Measurements from ENCODE around the gene MLLT6. TPM values are rescaled to one million over a fixed set of nuclear protein-coding genes. Genes with fewer than 3 reads are reported as not detected.

MLLT6 gene
- total RNA-seq, 1 donor from 2014 or later: 70.2 TPM

GRCh38 chr17:38709864-38710603, 5.0 kb downstream of the MLLT6 start:
- H3K27me3 ChIP-seq: no peaks in the 10 kb centered on the region
- no peak for DNase-seq (ENCODE audit: extremely low spot score in 2 of 2)
- peaks cover 28% of the 10 kb centered on the region for H3K4me1 ChIP-seq
- TF ChIP-seq, protein P1, sequence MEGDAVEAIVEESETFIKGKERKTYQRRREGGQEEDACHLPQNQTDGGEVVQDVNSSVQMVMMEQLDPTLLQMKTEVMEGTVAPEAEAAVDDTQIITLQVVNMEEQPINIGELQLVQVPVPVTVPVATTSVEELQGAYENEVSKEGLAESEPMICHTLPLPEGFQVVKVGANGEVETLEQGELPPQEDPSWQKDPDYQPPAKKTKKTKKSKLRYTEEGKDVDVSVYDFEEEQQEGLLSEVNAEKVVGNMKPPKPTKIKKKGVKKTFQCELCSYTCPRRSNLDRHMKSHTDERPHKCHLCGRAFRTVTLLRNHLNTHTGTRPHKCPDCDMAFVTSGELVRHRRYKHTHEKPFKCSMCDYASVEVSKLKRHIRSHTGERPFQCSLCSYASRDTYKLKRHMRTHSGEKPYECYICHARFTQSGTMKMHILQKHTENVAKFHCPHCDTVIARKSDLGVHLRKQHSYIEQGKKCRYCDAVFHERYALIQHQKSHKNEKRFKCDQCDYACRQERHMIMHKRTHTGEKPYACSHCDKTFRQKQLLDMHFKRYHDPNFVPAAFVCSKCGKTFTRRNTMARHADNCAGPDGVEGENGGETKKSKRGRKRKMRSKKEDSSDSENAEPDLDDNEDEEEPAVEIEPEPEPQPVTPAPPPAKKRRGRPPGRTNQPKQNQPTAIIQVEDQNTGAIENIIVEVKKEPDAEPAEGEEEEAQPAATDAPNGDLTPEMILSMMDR (IDR thresholded peaks at IDR 0.05): no peak
- TF ChIP-seq POLR2A (IDR thresholded peaks at IDR 0.05): no peak
- no peaks in the 10 kb centered on the region for H3K9me3 ChIP-seq
- H3K36me3 ChIP-seq: peaks cover 0 to 23% of the 10 kb centered on the region in 2 donors
- intact Hi-C loops (cut with DNase I): no loop called here
- H3K27ac ChIP-seq: no peak overlapping the region
- H3K4me3 ChIP-seq: no peak overlapping the region

- no peak for DNase-seq (ENCODE audit: extremely low spot score in 2 of 2)
These were observed 5.5 kb downstream of the MLLT6 start for GRCh38 chr17:38710604-38710962.

DNA sequence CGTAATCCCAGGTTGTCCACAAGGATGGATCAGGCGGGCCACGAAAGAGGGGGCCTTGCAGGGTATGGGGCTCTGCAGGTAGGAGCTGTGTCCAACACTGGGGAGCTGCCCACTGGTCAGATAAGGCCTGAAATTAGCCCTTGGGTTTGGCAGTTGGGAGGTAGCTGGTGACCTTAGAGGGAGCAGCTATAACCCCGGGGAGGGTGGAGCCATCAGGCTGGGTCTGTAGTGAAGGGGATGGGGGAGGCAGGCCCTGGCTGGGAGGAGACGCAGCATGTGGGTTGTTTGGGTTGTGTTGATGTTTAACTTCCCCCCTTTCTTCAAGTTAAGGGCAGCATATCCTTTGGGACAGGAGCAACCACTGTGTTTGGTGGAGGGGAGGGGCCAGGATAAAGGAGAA, 5.9 kb downstream of the MLLT6 start:
- Histone ChIP-seq H3K9me3 (no peaks in the 10 kb centered on the region), H3K36me3 (peaks cover 0 to 29% of the 10 kb centered on the region in 2 donors), H3K4me3 (no peak overlapping the region), H3K27ac (no peak overlapping the region), H3K4me1 (peaks cover 28% of the 10 kb centered on the region), H3K27me3 (no peaks in the 10 kb centered on the region)
- no peak for DNase-seq (ENCODE audit: extremely low spot score in 2 of 2)
- intact Hi-C loops (cut with DNase I): no loop called here
- TF ChIP-seq POLR2AphosphoS5 (IDR thresholded peaks at IDR 0.05; ENCODE audit: insufficient read depth in 1 of 2, low read depth in 1 of 2): no peak

More at GRCh38 chr17:38710604-38710962, 5.5 kb downstream of the MLLT6 start:
- peaks cover 28% of the 10 kb centered on the region for H3K4me1 ChIP-seq
- no peak overlapping the region for H3K4me3 ChIP-seq
- intact Hi-C loops (cut with DNase I): no loop called here
- no peaks in the 10 kb centered on the region for H3K27me3 ChIP-seq
- no peaks in the 10 kb centered on the region for H3K9me3 ChIP-seq
- TF ChIP-seq POLR2A (IDR thresholded peaks at IDR 0.05) (no peak), POLR2AphosphoS5 (IDR thresholded peaks at IDR 0.05; ENCODE audit: insufficient read depth in 1 of 2, low read depth in 1 of 2) (no peak)
- TF ChIP-seq, protein P1 (IDR thresholded peaks at IDR 0.05): no peak
- H3K36me3 ChIP-seq: peaks cover 0 to 24% of the 10 kb centered on the region in 2 donors
- H3K27ac ChIP-seq: no peak overlapping the region

DNA sequence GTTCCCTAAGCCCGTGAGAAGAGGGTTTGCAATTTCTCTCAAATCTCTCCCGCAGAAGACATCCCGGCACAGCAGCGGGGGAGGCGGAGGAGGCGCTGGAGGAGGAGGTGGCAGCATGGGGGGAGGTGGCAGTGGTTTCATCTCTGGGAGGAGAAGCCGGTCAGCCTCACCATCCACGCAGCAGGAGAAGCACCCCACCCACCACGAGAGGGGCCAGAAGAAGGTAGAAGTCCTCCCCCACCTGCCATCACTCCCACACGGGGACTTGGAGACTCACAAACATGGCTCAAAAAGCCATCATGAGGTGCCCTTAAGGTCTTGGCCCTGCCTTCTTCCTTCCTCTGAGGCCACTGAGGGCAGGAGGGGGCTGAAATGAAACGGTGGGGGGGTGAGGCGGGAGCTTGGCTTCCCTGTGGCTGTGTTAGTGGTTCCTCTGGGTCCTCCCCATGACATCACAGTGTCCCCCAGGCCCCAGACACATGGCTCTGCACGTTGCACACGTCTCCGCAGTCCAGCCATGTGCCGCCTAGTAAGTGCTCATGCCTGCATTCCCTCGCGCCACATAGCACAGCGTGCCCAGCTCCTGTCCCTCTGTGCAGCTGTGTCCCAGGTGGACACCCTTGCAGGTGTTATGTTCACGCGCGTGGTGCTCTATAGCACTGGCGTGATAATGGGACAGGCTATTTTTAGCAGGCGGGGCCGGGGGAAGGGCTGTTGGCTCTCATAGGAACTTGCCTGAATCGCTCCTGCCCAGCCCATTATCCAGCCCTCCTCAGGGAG, 6.9 kb downstream of the MLLT6 start:
- intact Hi-C loops (cut with DNase I): no loop called here

DNA sequence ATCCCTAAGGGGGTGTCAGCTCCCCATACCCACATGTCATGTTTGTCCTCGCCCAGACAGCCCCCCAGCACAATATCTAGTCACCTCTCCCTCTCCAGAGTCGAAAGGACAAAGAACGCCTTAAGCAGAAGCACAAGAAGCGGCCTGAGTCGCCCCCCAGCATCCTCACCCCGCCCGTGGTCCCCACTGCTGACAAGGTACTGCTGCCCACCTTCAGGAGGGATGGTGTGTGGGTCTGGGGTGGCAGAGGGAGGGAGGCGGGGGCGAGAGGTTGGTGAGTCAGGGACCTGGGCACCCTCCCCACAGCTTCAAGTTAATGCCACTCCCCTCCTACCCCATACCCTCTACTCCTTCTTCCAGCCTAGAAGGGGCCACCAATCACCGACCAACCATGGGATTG, 7.5 kb downstream of the MLLT6 start:
- Histone ChIP-seq H3K4me1 (peaks cover 14% of the 10 kb centered on the region), H3K4me3 (no peak overlapping the region), H3K27ac (no peak overlapping the region), H3K27me3 (no peaks in the 10 kb centered on the region), H3K9me3 (no peaks in the 10 kb centered on the region), H3K36me3 (peaks cover 0 to 41% of the 10 kb centered on the region in 2 donors)
- TF ChIP-seq, protein P1 (IDR thresholded peaks at IDR 0.05): no peak
- TF ChIP-seq POLR2A (IDR thresholded peaks at IDR 0.05): no peak
- no peak for TF ChIP-seq POLR2AphosphoS5 (IDR thresholded peaks at IDR 0.05; ENCODE audit: insufficient read depth in 1 of 2, low read depth in 1 of 2)
- no peak for DNase-seq (ENCODE audit: extremely low spot score in 2 of 2)
- intact Hi-C loops (cut with DNase I): no loop called here

More for the DNA sequence above, 6.9 kb downstream of the MLLT6 start:
- no peaks in the 10 kb centered on the region for H3K9me3 ChIP-seq
- H3K27me3 ChIP-seq: no peaks in the 10 kb centered on the region
- no peak for DNase-seq (ENCODE audit: extremely low spot score in 2 of 2)
- no peak overlapping the region for H3K4me3 ChIP-seq
- peaks cover 20% of the 10 kb centered on the region for H3K4me1 ChIP-seq
- no peak overlapping the region for H3K27ac ChIP-seq
- TF ChIP-seq POLR2AphosphoS5 (IDR thresholded peaks at IDR 0.05; ENCODE audit: insufficient read depth in 1 of 2, low read depth in 1 of 2) (no peak), POLR2A (IDR thresholded peaks at IDR 0.05) (no peak)
- TF ChIP-seq, protein P1 (IDR thresholded peaks at IDR 0.05): no peak
- peaks cover 0 to 35% of the 10 kb centered on the region in 2 donors for H3K36me3 ChIP-seq
